Fibroblast of the conjunctiva (primary cell): Measurements from ENCODE around the gene MRTO4.
"Not testable (repeated sequence)": the region's sequence is repeated elsewhere in the genome, so short reads cannot be mapped to it uniquely, and the experiment has no call there.

Experiments
- DNase-seq: peaks from one replicate; pipeline ENCODE4 v3.0.0-alpha.2; 2010; ENCODE audit warnings: low read depth

Gene MRTO4

DNA sequence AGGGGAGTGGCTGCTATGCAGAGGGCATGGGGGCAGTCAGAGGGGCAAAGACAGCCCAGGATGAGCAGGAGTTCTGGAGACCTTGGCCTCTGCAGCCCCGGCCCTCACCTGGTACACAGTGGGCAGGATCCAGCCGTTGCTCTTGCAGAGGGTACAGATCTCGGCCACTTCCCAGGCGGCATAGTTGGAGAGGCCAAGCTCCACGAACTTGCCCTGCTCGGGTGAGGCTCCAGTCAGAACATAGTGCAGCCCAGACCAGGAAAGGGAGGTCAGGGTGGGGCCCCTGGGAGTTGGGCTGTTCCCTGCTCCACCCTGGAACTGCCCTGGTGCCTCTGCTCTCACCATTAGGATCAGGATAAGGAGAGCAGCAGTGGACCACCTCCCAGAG, 18.7 kb downstream of the MRTO4 start:
- DNase-seq = not testable (repeated sequence)

DNA sequence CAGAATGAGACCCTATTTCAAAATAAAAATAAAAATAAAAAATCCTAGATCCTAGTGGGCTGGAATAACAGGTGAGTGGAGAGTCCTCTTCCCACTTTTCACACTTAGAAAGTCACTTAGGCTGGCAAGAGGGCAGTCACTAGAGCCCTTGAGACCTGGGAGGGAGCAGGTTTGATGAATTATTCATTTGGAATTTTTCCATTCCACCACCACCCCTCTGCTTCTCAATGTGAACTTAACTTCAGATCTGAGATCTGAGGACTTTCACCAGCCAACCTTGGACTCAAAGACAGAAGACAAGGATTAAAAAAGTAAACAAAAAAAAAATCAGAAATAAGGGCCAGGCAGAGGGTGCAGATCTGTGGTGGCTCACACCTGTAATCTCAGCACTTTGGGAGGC, 20.5 kb downstream of the MRTO4 start:
- no peak for DNase-seq

DNA sequence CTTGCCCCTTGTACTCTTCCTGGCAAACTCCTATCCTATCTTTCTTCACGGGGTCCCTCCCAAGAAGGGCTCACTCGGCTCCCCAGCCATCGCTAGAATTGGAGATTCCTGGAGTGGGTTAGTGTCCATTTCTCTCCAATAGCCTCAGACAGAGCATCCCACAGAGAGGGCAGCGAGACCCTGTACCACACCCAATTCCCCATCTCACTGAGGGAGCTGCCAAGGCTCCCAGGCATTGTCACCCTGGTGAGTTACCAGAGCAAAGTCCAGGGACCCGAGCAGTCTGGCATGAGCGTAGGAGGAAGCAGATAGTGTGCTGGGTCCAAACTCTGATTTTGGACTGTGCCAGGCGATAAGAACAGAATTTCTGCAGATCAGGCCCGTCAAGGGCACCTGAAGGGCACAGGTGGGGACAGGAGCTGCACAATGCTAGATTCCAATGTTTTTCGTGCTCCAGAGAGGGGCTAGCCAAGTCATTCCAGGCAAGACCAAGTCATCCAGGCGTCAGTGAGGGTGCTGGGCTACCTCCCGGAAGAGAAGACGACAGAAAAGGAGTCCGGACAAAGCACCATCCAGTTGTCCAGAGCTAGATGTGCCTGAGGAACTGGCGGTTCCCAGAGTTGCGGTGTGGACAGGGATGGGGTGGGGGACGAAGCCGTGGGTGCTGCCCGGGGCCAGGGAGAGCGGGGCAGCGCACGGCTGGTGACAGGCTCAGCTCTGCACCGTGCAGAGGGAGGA, 21.7 kb downstream of the MRTO4 start:
- DNase-seq = no peak

DNA sequence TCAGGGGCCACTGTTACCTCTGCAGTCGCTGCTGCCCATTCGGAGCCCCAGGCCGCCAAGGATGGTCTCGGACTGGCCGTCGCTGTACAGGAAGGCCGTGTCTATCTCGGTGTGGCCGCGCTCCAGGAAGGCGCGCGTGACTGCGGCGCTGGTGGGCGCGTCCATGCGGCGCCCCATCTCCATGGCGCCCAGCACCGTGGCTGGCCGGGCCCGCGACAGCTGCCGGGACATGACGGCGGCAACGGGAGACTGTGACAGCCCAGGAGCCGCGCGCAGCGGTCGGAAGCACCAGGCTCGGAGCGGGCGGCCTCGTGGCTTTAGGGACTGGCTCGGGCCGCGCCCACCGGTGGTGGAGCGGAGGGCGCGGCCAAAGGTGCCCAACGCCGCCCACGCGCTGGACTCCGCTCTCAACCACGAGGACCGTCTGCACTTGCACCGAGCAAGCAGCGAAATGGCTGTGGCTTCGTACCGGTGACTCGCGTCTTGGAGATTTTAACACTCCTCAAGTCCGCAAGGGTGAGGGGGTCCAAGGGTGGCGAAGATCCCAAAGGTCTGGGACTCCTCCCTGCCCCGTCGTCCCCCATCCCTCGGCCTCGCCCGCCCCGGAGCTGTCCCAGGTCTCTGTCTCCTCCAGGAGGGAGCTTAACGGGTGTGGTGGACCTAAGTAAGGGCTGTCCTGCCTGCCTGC, 22.4 kb downstream of the MRTO4 start:
- not testable (repeated sequence) for DNase-seq

DNA sequence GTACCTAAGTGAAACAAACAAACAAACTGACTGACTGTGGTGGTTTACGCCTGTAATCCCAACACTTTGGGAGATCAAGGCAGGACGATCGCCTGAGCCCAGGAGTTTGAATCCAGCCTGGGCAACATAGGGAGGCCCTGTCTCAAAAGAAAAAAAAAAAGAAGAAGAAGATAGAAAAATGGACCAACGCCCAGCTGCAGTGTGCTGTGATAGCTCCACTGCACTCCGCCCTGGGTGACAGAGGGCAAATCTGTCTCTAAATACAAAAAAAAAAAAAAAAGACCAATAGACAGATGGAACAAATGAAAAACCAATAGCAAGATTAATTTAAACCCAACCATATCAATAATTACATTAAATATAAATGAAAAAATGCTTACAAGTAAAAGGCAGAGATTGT, 23.0 kb downstream of the MRTO4 start:
- no peak for DNase-seq

DNA sequence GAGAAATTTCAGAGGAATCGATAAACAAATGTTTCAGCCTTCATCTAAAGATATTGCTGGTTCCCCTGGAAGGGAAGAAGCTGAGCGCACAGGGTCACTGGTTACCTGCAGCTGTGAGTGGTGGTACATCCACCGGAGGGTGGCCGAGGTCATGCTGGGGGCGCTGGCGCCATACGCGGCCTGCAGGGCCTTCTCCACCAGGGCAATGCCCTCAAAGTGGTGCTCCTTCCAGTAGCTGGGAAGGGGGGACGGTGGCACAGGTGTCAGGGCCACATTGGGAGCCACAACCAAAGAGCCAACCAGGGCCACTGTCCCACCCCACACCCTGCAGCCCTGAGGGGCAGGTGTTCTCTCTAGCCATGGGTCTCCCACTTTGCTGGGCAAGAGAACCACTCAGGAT, 32.3 kb downstream of the MRTO4 start:
- DNase-seq = no peak

DNA sequence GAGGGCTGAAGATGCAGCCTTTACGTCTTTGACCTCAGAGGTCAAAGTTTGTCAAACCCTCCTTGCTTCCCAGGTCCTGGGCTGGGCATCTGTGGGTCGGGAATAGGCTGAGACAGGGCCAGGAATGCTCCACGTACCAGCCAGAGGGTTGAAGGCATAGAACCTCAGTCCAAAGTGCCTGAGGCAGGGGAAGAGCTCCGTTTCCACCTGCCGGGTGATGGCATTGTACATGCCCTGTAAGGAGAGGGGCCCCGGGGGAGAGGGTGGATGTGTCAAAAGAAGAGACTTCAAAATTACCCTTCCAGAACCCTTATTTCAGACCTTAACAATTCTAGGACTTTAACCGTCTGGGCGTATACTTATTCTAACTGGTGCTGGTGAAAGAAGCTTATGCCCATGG, 33.3 kb downstream of the MRTO4 start:
- no peak for DNase-seq

DNA sequence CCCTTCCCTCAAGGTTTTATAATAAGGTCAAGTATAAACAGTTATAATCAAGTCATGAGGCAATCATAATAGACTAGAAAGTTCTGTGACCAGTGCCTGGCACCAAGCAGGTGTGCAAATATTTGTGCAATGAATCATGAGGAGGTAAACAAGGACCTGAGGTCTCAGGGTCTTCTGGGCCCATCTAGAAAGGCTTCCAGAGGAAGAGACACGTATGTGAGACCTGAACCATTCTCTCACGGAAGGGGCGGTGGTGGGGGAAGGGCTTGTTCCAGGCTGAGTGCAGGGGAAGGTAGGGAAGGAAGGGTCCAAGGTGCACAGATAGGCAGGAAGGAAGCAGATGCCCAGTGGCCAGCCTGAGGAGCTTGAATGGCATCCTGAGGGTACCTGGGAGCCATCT, 33.8 kb downstream of the MRTO4 start:
- not testable (repeated sequence) for DNase-seq

DNA sequence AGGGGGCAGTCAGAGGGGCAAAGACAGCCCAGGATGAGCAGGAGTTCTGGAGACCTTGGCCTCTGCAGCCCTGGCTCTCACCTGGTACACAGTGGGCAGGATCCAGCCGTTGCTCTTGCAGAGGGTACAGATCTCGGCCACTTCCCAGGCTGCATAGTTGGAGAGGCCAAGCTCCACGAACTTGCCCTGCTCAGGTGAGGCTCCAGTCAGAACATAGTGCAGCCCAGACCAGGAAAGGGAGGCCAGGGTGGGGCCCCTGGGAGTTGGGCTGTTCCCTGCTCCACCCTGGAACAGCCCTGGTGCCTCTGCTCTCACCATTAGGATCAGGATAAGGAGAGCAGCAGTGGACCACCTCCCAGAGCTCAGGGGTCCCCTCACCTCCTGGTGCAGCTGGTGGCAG, 34.2 kb downstream of the MRTO4 start:
- DNase-seq = not testable (repeated sequence)

DNA sequence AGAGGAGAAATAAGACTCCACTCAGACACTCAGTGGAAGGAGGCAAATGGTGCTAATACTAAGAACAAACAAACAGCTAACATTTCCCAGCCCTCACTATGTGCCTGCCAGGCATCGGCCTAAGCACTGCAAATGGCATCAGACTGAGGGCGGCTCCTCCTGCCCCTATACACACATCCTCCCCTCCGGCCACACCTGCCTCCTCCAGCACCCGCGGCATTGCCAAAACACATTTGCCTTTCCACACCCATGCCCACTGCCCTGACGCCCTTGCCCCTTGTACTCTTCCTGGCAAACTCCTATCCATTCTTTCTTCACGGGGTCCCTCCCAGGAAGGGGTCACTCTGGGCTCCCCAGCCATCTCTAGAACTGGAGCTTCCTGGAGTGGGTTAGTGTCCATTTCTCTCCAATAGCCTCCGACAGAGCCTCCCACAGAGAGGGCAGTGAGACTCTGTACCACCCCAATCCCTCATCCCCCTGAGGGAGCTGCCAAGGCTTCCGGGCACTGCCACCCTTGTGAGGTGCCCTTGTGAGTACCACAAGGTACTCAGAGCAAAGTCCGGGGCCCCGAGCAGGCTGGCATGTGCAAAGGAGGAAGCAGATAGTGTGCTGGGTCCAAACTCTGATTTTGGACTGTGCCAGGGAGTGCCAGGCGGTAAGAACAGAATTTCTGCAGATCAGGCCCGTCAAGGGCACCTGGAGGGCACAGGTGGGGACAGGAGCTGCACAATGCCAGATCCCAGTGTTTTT, 36.0 kb downstream of the MRTO4 start:
- DNase-seq = no peak

DNA sequence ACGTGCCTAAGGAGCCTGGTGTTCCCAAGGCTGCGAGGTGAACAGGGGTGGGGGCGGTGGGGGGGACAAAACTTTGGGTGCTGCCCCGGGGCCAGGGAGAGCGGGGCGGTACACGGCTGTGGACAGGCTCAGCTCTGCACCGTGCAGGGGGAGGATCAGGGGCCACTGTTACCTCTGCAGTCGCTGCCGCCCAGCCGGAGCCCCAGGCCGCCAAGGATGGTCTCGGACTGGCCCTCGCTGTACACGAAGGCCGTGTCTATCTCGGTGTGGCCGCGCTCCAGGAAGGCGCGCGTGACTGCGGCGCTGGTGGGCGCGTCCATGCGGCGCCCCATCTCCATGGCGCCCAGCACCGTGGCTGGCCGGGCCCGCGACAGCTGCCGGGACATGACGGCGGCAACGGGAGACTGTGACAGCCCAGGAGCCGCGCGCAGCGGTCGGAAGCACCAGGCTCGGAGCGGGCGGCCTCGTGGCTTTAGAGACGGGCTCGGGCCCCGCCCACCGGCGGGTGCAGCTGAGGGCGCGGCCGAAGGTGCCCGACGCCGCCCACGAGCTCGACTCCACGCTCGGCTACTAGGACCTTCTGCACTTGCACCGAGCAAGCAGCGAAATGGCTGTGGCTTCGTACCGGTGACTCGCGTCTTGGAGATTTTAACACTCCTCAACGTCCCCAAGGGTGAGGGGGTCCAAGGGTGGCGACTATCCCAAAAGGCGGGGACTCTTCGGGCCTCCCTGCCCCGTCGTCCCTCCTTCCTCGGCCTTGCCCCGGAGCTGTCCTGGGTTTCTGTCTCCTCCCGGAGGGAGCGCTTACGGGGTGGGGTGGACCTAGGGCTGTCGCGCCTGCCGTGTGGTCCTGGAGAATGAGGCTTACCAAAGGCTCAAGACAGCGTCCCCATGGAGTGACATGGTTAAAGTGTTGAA, 37.0 kb downstream of the MRTO4 start, which contains the start of gene AKR7A3:
Gene AKR7A3, minus strand, starts transcription at position 447 of the 918 bp plus-strand sequence. Its CDS starts 61 bp downstream, at position 386.
- not testable (repeated sequence) for DNase-seq

DNA sequence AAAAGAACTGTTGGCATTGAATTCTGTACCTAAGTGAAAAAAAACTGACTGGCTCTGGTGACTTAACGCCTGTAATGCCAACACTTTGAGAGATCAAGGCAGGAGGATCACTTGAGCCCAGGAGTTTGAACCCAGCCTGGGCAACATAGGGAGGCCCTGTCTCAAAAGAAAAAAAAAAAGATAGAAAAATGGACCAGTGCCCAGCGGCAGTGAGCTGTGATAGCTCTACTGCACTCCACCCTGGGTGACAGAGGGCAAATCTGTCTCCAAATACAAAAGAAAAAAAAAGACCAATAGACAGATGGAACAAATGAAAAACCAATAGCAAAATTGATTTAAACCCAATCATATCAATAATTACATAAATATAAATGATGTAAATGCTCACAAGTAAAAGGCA, 37.6 kb downstream of the MRTO4 start:
- DNase-seq = no peak

DNA sequence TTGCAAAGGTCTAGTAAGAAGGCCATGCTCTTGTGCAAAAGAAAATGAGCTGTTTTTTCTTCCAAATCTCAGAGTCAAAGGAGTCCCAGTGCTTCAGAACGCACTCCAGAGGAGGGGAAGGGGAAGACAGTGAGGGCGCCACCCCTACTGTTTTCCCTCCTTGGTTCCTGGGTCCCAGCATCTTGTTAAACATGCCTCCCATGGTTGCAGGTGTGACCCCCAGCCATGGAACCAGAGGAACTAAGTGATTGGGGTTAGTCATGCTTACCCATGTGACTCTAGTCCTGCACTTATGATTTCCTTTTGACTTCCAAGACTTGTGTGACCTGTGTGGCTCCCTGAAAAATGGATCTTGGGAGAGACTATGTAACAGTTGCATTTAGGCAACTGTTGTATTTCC, 43.0 kb downstream of the MRTO4 start:
- DNase-seq = no peak

DNA sequence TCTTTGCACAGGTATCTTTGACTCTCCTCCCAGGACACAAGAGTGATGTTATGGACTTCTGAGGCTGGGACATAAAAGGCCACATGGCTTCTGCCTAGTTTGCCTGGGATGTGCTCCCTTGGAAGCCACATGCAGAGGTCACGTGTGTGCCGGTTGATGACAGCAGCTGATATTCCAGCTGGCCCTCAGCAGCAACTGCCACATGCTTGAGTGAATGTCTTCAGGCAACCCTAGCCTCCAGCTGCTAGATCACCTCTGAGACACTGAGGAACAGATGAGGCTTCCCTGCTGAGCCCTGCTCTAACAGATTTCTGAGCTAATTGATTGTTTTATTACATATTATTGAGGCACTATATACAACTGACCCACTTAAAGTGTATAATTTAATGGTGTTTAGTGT, 48.6 kb downstream of the MRTO4 start:
- DNase-seq = no peak

DNA sequence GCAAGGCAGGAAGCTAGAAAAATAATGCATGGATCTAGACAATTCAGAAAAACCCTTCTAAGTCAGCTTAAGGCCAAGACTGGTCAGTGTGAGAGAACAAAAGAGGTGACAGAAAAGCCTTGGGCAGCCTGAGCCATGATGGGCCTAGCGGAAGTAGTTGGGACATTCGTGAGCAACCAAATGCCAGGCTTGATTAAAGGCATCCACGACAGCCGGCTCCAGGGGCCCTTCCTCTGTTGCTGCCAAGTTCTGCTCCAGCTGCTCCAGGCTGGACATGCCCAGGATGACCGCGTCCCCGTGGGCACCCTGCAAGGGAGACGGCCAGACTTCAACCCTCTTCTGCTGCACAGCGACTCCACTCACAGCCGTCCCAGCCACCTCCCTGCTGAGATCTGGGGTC, 52.5 kb downstream of the MRTO4 start:
- not testable (repeated sequence) for DNase-seq

DNA sequence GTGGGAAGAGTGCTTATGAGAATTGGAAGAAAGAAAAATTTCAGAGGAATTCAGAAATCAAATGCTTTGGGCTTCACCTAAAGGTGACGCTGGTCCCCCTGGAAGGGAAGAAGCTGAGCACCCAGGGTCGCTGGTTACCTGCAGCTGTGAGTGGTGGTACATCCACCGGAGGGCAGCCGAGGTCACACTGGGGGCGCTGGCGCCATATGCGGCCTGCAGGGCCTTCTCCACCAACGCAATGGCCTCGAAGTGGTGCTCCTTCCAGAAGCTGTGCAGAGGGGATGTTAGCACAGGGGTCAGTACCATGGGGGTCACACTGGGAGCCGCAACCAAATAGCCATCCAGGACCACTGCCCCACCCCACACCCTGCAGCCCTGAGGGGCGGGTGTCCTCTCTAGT, 54.3 kb downstream of the MRTO4 start:
- DNase-seq = no peak

DNA sequence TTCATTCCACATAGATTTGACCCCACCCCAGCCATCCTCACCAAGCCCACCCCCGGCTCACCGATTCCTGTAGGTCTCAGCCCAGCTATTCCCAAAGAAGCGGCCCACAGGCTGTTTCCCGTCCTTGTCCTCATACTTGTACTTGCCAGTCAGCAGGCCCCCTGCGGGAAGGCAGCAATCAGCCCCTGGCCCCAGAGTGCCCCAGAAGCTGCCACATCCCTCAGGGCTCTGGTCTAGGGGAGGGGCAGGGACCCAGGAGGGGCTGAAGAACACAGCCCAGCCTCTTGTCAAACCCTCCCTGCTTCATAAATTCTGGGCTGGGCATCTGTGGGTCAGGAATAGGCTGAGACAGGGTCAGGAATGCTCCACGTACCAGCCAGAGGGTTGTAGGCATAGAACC, 55.3 kb downstream of the MRTO4 start:
- no peak for DNase-seq

DNA sequence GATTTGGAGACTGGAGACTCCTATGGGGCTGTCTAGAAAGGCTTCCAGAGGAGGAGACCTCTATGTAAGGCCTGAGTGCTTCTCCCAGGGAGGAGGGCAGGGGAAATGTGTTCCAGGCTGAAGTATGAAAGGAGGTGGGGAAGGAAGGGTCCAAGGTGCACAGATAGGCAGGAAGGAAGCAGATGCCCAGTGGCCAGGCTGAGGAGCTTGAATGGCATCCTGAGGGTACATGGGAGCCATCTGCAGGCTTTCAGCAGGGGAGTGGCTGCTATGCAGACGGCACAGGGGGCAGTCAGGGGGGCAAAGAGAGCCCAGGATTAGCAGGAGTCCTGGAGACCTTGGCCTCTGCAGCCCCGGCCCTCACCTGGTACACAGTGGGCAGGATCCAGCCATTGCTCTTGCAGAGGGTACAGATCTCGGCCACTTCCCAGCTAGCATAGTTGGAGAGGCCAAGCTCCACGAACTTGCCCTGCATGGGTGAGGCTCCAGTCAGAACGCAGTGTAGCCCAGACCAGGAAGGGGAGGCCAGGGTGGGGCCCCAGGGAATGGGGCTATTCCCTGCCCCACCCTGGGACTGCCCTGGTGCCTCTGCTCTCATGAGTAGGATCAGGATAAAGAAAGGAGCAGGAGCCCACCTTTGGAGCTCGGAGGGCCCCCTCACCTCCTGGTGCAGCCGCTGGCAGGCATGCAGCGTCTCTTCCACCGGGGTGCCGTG, 56.3 kb downstream of the MRTO4 start:
- no peak for DNase-seq

DNA sequence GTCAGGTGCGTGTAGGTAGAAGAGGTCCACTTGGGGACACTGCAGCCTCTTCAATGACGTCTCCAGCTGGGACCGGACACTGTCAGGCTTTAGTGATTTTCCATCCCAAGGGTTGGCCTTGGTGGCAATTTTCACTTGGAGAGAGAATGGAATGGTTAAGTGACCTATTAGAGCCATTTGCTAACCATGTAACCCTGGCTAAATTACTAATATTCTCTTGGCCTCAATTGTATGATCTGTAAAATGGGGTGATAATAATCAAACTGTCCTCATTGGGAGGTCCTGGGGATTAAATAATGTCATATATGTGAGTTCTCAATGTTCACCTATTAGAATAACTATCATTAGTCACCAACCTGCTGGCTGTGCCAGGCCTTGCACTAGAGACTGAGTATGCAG, 56.9 kb downstream of the MRTO4 start:
- DNase-seq = no peak

DNA sequence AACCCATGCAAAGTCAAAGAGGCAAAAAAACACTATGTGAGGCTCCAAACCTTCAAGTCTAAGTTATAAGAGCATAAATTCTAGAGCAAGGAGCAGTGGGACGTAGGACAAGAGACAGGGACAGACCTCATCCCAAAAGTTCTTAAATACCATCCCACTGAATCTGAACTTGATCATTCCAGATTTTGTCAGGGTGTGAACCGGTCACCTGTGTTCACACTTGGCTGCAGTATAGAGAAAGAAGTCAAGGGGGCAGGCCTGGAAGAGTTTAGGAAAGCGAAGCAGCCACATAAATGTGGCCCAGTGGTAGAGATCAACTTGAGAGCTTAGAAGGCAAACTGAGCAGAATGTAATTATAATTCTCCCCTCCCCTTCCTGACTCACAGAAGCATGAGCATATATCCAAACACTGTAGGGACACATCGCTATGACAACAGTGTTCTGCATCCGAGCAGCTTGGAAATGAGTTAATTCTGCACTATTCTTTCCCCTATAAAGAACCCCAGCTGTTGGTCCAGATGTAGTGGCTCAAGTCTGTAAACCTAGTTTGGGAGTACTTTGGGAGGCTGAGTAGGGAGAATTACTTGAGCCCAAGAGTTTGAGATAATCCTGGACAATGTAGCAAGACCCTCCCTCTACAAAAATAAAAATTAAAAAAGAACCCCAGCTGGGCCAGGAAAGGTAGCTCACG, 57.7 kb downstream of the MRTO4 start:
- DNase-seq = peak; percentile 57
